Colonic mucosa (tissue), 4 donors: ENCODE measurements around the gene EGFL7. TPM values are rescaled to one million over a fixed set of nuclear protein-coding genes. Genes with fewer than 3 reads are reported as not detected.

Experiments
- DNase-seq: peaks from one replicate; pipeline ENCODE4 v3.0.0-alpha.2; 2020
- H3K27ac ChIP-seq: fragments of 200-600 bp; one replicate; pipeline ENCODE4 v1.8.0; 2021
- H3K27me3 ChIP-seq: fragments of 200-600 bp; one replicate; pipeline ENCODE4 v1.8.0; 2021
- H3K36me3 ChIP-seq: fragments of 200-600 bp; one replicate; pipeline ENCODE4 v1.8.0; 2021
- H3K4me1 ChIP-seq: fragments of 200-600 bp; one replicate; pipeline ENCODE4 v1.8.0; 2021; ENCODE audit warnings: mild to moderate bottlenecking
- H3K4me3 ChIP-seq: fragments of 200-600 bp; one replicate; pipeline ENCODE4 v1.8.0; 2021
- H3K9ac ChIP-seq, 2 donors: one replicate each; pipeline ENCODE4 v1.7.0; 2013; ENCODE audit warnings: control low read depth in 2 of 2, low read depth in 2 of 2, low read length in 2 of 2
- H3K9me3 ChIP-seq: fragments of 200-600 bp; one replicate; pipeline ENCODE4 v1.8.0; 2021
- intact Hi-C: fragments of 100-400 bp; cut with DNase I; formaldehyde crosslinking; loops from one replicate; pipeline ENCODE4 v1.14.1; 2022
- total RNA-seq, 2 donors: library from RNA; stranded (reverse); fragmentation: NEBNext Ultra II Directional in 1 of 2; extraction: Animal tissue kit (Norgen Biotek cat#: 25700) in 1 of 2; gene quantifications; one replicate each; pipeline ENCODE4 v1.2.1, GENCODE V29; 2021
- TF ChIP-seq, protein P1 (sequence below): fragments of 200-600 bp; IDR thresholded peaks from one replicate; pipeline ENCODE4 v1.8.0; 2022; ENCODE audit warnings: antibody characterized with exemption, mild to moderate bottlenecking
- donor health status: healthy.
- donor health status: DM: no; HTN: no; CAD: no.
- donor health status: DM: no; HTN: no; CAD: no.

Gene EGFL7
- total RNA-seq, 2 donors from 2014 or later: 17.3 to 28.4 TPM

- peaks cover 13% of the 10 kb centered on the region for H3K27me3 ChIP-seq
- no peak overlapping the region for H3K9ac ChIP-seq
- H3K9me3 ChIP-seq: no peaks in the 10 kb centered on the region
- DNase-seq: no peak
- TF ChIP-seq, protein P1, sequence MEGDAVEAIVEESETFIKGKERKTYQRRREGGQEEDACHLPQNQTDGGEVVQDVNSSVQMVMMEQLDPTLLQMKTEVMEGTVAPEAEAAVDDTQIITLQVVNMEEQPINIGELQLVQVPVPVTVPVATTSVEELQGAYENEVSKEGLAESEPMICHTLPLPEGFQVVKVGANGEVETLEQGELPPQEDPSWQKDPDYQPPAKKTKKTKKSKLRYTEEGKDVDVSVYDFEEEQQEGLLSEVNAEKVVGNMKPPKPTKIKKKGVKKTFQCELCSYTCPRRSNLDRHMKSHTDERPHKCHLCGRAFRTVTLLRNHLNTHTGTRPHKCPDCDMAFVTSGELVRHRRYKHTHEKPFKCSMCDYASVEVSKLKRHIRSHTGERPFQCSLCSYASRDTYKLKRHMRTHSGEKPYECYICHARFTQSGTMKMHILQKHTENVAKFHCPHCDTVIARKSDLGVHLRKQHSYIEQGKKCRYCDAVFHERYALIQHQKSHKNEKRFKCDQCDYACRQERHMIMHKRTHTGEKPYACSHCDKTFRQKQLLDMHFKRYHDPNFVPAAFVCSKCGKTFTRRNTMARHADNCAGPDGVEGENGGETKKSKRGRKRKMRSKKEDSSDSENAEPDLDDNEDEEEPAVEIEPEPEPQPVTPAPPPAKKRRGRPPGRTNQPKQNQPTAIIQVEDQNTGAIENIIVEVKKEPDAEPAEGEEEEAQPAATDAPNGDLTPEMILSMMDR: no peak
- H3K36me3 ChIP-seq: no peaks in the 10 kb centered on the region
- H3K4me1 ChIP-seq: no peaks in the 10 kb centered on the region
- no peak overlapping the region for H3K27ac ChIP-seq
- H3K4me3 ChIP-seq: no peak overlapping the region
- intact Hi-C loops: no loop called here
Observed at GRCh38 chr9:136717399-136717798, 54.7 kb downstream of the EGFL7 start.

GRCh38 chr9:136718345-136719194 is 55.9 kb downstream of the EGFL7 start:
- Histone ChIP-seq H3K27ac (no peak overlapping the region), H3K36me3 (peaks cover under 1% of the 10 kb centered on the region)

DNA sequence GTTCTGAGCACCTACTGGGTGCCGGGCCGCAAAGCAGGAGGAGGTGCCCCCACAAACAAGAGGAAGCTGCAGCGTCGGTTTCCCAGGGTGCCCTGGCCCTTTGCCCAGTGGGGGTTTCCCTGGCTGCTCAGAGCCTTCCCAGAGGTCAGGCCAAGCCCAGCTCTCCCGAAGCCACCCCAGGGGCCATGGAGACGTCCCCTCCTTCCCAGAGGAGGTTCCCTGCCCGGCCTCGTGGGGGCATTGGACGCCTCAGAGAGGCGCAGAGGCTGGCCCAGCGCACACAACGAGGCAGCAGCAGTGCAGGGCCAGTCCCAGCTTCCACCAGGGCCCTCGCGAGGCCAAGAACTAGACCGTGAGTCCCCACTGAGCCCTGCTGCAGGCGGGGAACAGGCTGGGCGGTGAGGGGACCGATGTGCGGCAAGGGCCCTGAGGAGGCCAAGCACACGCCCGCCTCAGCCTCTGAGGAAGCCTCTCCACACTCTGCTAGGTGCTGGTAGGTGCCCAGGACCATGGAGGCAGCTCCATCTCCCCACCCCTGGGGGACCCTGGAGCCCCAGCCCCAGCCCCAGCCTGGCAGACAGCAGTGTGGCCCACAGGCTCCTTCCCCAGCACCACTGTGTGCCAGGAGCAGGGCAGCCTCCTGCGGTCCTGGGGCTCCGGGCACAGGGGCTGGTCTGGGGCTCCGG is 56.6 kb downstream of the EGFL7 start:
- no peak for DNase-seq
- Histone ChIP-seq H3K36me3 (peaks cover 6% of the 10 kb centered on the region), H3K4me3 (no peak overlapping the region), H3K9me3 (no peaks in the 10 kb centered on the region), H3K9ac (no peak overlapping the region), H3K4me1 (no peaks in the 10 kb centered on the region), H3K27me3 (no peaks in the 10 kb centered on the region), H3K27ac (no peak overlapping the region)
- TF ChIP-seq, protein P1: no peak
- intact Hi-C loops: no loop called here

More at GRCh38 chr9:136718345-136719194, 55.9 kb downstream of the EGFL7 start:
- no peaks in the 10 kb centered on the region for H3K9me3 ChIP-seq
- H3K27me3 ChIP-seq: peaks cover 3% of the 10 kb centered on the region
- DNase-seq: no peak
- H3K9ac ChIP-seq: no peak overlapping the region
- H3K4me1 ChIP-seq: no peaks in the 10 kb centered on the region
- TF ChIP-seq, protein P1: no peak
- H3K4me3 ChIP-seq: no peak overlapping the region
- intact Hi-C loops: no loop called here

- Histone ChIP-seq H3K9ac (no peak overlapping the region), H3K27me3 (no peaks in the 10 kb centered on the region), H3K36me3 (peaks cover 6% of the 10 kb centered on the region), H3K27ac (no peak overlapping the region), H3K4me1 (no peaks in the 10 kb centered on the region), H3K9me3 (no peaks in the 10 kb centered on the region), H3K4me3 (no peak overlapping the region)
- intact Hi-C loops: no loop called here
- no peak for DNase-seq
- TF ChIP-seq, protein P1: no peak
Observed at GRCh38 chr9:136720251-136720897, 57.7 kb downstream of the EGFL7 start.

- Histone ChIP-seq H3K27me3 (no peaks in the 10 kb centered on the region), H3K27ac (no peak overlapping the region), H3K4me1 (peaks cover under 1% of the 10 kb centered on the region), H3K9me3 (no peaks in the 10 kb centered on the region), H3K4me3 (no peak overlapping the region), H3K36me3 (peaks cover 6% of the 10 kb centered on the region), H3K9ac (no peak overlapping the region)
- DNase-seq: no peak
- intact Hi-C loops: no loop called here
- TF ChIP-seq, protein P1: no peak
Observed at GRCh38 chr9:136720898-136721338, 58.2 kb downstream of the EGFL7 start.
